Hepatocyte (in vitro differentiated cells): Measurements from ENCODE around the gene CNIH2. TPM values are rescaled to one million over a fixed set of nuclear protein-coding genes. Genes with fewer than 3 reads are reported as not detected.
A peak's percentile ranks its signal among the peaks of the same experiment; 100 is the strongest.

Source experiments
- DNase-seq: peaks from one replicate; pipeline ENCODE4 v3.0.0-alpha.2; 2016; ENCODE audit warnings: low spot score
- H2AFZ ChIP-seq: fragments of 200-600 bp; sonication (generic); 2 replicates; pipeline ENCODE4 v1.6.0; 2016; ENCODE audit warnings: antibody characterized with exemption, mild to moderate bottlenecking
- H3K27ac ChIP-seq: fragments of 200-600 bp; sonication (generic); 2 replicates; pipeline ENCODE4 v1.5.1; 2016; ENCODE audit warnings: mild to moderate bottlenecking
- H3K27me3 ChIP-seq: fragments of 200-600 bp; sonication (generic); 2 replicates; pipeline ENCODE4 v1.6.1; 2016
- H3K36me3 ChIP-seq: fragments of 200-600 bp; sonication (generic); replicated peaks from 2 replicates; pipeline ENCODE4 v1.5.1; 2016; ENCODE audit warnings: low read depth; ENCODE audit not compliant: insufficient read depth
- H3K4me1 ChIP-seq: fragments of 200-600 bp; sonication (generic); 2 replicates; pipeline ENCODE4 v1.5.1; 2016; ENCODE audit warnings: mild to moderate bottlenecking, moderate library complexity; ENCODE audit not compliant: insufficient read depth
- H3K4me2 ChIP-seq: fragments of 200-600 bp; sonication (generic); 2 replicates; pipeline ENCODE4 v1.6.0; 2016
- H3K4me3 ChIP-seq: fragments of 200-600 bp; sonication (generic); 2 replicates; pipeline ENCODE4 v1.5.1; 2016; ENCODE audit warnings: mild to moderate bottlenecking
- H3K79me2 ChIP-seq: fragments of 200-600 bp; sonication (generic); 2 replicates; pipeline ENCODE4 v1.6.0; 2017; ENCODE audit warnings: mild to moderate bottlenecking
- H3K9me2 ChIP-seq: fragments of 200-600 bp; sonication (generic); replicated peaks from 2 replicates; pipeline ENCODE4 v1.6.0; 2017; ENCODE audit warnings: mild to moderate bottlenecking; ENCODE audit not compliant: insufficient read depth
- H3K9me3 ChIP-seq: fragments of 200-600 bp; sonication (generic); 2 replicates; pipeline ENCODE4 v1.5.1; 2016; ENCODE audit warnings: low read depth, mild to moderate bottlenecking
- H4K20me1 ChIP-seq: fragments of 200-600 bp; sonication (generic); 2 replicates; pipeline ENCODE4 v1.6.0; 2016; ENCODE audit warnings: mild to moderate bottlenecking; ENCODE audit not compliant: insufficient read depth, poor library complexity, severe bottlenecking
- EZH2 ChIP-seq: fragments of 200-600 bp; sonication (generic); IDR thresholded peaks from 2 replicates; pipeline ENCODE4 v1.6.1; 2016; ENCODE audit warnings: antibody characterized with exemption, mild to moderate bottlenecking, borderline replicate concordance
- EZH2phosphoT487 ChIP-seq: fragments of 200-600 bp; sonication (generic); IDR thresholded peaks from one replicate; pipeline ENCODE4 v1.6.1; 2018; ENCODE audit warnings: antibody characterized with exemption, mild to moderate bottlenecking, low read depth, moderate library complexity; ENCODE audit not compliant: unreplicated experiment, severe bottlenecking
- WGBS: methylation state at CpG from one replicate; pipeline ENCODE4 v1.1.6; 2016; ENCODE audit warnings: low lambda C conversion rate; ENCODE audit errors: missing lambda C conversion rate; 5-methylcytosine and 5-hydroxymethylcytosine counted together
- polyA plus RNA-seq: library from polyadenylated mRNA; unstranded; fragments of >200 nt; fragmentation: Nextera tagmentation; extraction: Ambion mirVana; gene quantifications from 2 replicates; pipeline ENCODE4 v1.2.1, GENCODE V29; 2016
- total RNA-seq: library from RNA; depleted of rRNA; stranded (reverse); fragments of >200 nt; gene quantifications from 2 replicates; pipeline ENCODE4 v1.2.3, GENCODE V29; 2014
- TF ChIP-seq, protein P1 (sequence below): fragments of 200-600 bp; sonication (generic); IDR thresholded peaks from 2 replicates; pipeline ENCODE4 v1.5.1; 2016; ENCODE audit warnings: antibody characterized with exemption, mild to moderate bottlenecking; ENCODE audit not compliant: poor library complexity

CNIH2 gene
- total and polyA plus RNA-seq, 2 experiments from 2014 or later, result 1.7 to 6.2 TPM

DNA sequence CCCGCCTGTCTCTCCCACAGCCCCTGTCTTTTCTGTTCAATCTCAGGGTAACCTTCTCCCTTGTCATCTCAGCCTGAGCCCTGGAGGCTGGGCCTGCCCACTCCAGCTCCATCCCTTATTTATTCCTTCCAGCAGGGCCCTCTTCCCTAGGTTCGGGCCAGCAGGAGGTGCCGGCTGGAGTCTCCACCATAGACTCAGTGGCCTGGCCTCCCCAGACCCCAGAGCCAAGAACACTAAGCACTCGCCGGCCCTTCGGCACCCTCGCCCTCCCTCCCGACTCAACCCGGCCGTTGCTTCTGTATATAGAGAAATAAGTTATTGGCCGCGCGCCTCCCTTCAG lies 11.0 kb upstream of the CNIH2 start:
- Histone ChIP-seq H3K36me3 (no peaks in the 10 kb centered on the region), H3K4me3 (peak overlapping the region; percentile 84), H3K79me2 (peaks cover 33% of the 10 kb centered on the region), H3K4me2 (peak overlapping the region; percentile 91), H3K27me3 (no peaks in the 10 kb centered on the region), H3K27ac (peak overlapping the region; percentile 89), H3K9me2 (no peaks in the 10 kb centered on the region), H3K9me3 (no peaks in the 10 kb centered on the region), H4K20me1 (peaks cover 23% of the 10 kb centered on the region), H2AFZ (peak overlapping the region; percentile 50), H3K4me1 (peaks cover 11% of the 10 kb centered on the region)
- DNase-seq, result no peak
- TF ChIP-seq EZH2phosphoT487 (no peak), EZH2 (no peak)
- TF ChIP-seq, protein P1, sequence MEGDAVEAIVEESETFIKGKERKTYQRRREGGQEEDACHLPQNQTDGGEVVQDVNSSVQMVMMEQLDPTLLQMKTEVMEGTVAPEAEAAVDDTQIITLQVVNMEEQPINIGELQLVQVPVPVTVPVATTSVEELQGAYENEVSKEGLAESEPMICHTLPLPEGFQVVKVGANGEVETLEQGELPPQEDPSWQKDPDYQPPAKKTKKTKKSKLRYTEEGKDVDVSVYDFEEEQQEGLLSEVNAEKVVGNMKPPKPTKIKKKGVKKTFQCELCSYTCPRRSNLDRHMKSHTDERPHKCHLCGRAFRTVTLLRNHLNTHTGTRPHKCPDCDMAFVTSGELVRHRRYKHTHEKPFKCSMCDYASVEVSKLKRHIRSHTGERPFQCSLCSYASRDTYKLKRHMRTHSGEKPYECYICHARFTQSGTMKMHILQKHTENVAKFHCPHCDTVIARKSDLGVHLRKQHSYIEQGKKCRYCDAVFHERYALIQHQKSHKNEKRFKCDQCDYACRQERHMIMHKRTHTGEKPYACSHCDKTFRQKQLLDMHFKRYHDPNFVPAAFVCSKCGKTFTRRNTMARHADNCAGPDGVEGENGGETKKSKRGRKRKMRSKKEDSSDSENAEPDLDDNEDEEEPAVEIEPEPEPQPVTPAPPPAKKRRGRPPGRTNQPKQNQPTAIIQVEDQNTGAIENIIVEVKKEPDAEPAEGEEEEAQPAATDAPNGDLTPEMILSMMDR, result no peak
- WGBS, result 34% methylated on average over 13 of the region's 13 CpGs

DNA sequence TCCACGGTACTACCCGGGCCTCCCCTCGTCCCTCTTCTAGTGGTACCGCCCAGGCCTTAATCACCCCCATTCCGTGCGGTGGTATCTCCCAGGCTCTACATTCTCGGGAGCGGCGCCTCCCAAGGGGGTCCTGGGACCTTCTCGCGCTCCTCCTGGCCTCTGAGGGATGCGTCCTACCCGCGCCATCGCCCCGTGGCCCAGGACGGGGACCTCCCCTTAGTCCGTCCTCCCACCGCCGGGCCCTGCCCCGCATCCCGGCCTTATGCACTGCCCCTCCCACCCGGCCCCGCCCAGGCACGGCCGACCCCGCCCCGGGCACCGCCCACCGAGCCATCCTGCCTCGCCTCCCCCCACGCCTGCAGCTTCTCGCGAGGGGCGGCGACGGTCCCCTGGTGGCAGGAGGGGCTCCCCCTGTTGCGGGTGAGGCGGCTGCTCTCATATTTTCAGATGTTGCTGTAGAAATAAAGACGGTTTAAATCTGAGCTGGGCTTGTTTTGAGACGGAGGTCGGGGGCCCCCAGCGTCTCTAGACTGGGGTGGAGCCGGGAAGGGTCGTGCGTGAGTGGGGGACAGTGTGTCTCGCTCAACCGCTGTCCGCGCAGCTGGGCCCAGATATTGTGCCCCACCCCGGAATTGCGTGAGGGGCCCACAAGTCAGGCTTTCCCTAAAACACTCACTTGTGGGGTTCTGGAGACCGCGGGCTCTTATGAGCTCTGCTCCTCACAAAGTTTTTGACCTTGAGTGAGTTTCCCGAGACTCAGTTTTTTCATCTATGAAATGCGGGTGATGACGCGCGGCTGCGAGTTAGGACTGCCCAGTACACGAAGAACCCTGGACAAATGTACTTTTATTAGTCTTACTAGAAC lies 10.4 kb upstream of the CNIH2 start:
- H3K9me2 ChIP-seq, result no peaks in the 10 kb centered on the region
- H3K4me1 ChIP-seq, result peaks cover 11% of the 10 kb centered on the region
- H3K9me3 ChIP-seq, result no peaks in the 10 kb centered on the region
- no peaks in the 10 kb centered on the region for H3K27me3 ChIP-seq
- 2% methylated on average over 50 of the region's 61 CpGs for WGBS
- peak overlapping the region; percentile 89 for H3K27ac ChIP-seq
- H3K36me3 ChIP-seq, result no peaks in the 10 kb centered on the region
- no peak for TF ChIP-seq EZH2phosphoT487
- TF ChIP-seq, protein P1, result no peak
- TF ChIP-seq EZH2, result no peak
- H3K79me2 ChIP-seq, result peaks cover 33% of the 10 kb centered on the region
- H3K4me2 ChIP-seq, result peak overlapping the region; percentile 91
- DNase-seq, result peak; percentile 93
- peaks cover 23% of the 10 kb centered on the region for H4K20me1 ChIP-seq
- H3K4me3 ChIP-seq, result peak overlapping the region; percentile 84
- H2AFZ ChIP-seq, result peak overlapping the region; percentile 86

DNA sequence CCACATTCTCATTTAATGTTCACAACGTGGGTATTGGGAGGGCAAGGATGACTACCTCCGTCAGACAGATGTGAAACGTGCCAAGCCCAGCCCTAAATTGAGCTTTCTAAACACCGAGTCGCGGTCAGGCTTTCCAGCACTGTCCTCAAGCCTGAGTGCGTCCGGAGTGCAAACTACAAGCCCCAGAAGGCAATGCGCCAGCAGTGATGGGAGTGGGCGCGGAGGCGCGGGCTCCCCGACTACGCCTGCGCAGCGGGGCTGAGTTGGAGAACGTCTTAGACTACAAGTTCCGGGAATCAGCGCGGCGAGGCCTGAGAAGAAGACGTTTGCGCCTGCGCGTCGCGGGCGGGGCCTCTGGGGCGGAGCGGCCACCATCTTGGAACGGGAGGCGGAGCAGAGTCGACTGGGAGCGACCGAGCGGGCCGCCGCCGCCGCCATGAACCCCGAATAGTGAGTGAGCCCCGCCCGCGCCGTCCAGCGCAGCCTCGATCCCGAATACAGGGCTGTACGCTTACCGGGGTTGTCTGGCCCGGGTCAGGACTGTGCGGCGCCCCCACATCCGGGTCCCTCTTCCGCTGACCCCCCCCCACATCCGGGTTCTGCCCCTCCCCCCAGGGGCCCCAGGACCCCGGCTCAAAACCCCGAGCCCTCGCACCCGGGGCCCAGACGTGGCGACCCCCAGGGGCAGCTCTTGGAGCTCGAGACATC lies 9.6 kb upstream of the CNIH2 start, which contains the start of gene RAB1B:
Gene RAB1B, plus strand, starts transcription at position 396 of the 708 bp plus-strand sequence. Its CDS starts 41 bp downstream, at position 437.
- H3K36me3 ChIP-seq, result no peaks in the 10 kb centered on the region
- no peaks in the 10 kb centered on the region for H3K9me2 ChIP-seq
- no peaks in the 10 kb centered on the region for H3K9me3 ChIP-seq
- H4K20me1 ChIP-seq, result peaks cover 23% of the 10 kb centered on the region
- peaks cover 33% of the 10 kb centered on the region for H3K79me2 ChIP-seq
- peak within 1 kb of the TSS; percentile 86 for H2AFZ ChIP-seq
- peak within 1 kb of the TSS; percentile 91 for H3K4me3 ChIP-seq
- peaks cover 11% of the 10 kb centered on the region for H3K4me1 ChIP-seq
- TF ChIP-seq, protein P1, result no peak
- TF ChIP-seq EZH2 (no peak), EZH2phosphoT487 (no peak)
- H3K27me3 ChIP-seq, result no peaks in the 10 kb centered on the region
- DNase-seq, result peak; percentile 100
- peak within 1 kb of the TSS; percentile 92 for H3K27ac ChIP-seq
- peak within 1 kb of the TSS; percentile 98 for H3K4me2 ChIP-seq
- WGBS, result 1% methylated on average over 30 of the region's 64 CpGs
